Activated naive CD8-positive, alpha-beta T cell treated with anti-CD3 and anti-CD28 coated beads for 36 hours (primary cell): ENCODE data around the gene ERG. TPM values are rescaled to one million over a fixed set of nuclear protein-coding genes. Genes with fewer than 3 reads are reported as not detected.

Experiments used
- DNase-seq: peaks from one replicate; pipeline ENCODE4 v3.0.0; 2021
- H3K27ac Mint-ChIP-seq: one replicate; pipeline ENCODE4 v1.8.0; 2022; ENCODE audit warnings: mild to moderate bottlenecking, moderate library complexity, mixed read lengths
- H3K27me3 Mint-ChIP-seq: one replicate; pipeline ENCODE4 v1.8.0; 2022; ENCODE audit warnings: mild to moderate bottlenecking, mixed read lengths
- H3K36me3 Mint-ChIP-seq: one replicate; pipeline ENCODE4 v1.8.0; 2021; ENCODE audit warnings: mild to moderate bottlenecking, mixed read lengths
- H3K4me1 Mint-ChIP-seq: one replicate; pipeline ENCODE4 v1.8.0; 2021; ENCODE audit warnings: mixed read lengths
- H3K4me3 Mint-ChIP-seq: one replicate; pipeline ENCODE4 v1.8.0; 2022; ENCODE audit warnings: mild to moderate bottlenecking, moderate library complexity, mixed read lengths
- H3K9me3 Mint-ChIP-seq: one replicate; pipeline ENCODE4 v1.8.0; 2022; ENCODE audit warnings: mixed read lengths
- total RNA-seq, 2 experiments: library from RNA; stranded (reverse); gene quantifications; one replicate each; pipeline ENCODE4 v1.2.3, GENCODE V29; 2021

ERG gene
- total RNA-seq = not detected

- H3K27me3 Mint-ChIP-seq = peaks cover 80% of the 10 kb centered on the region
Observed at GRCh38 chr21:38498057-38498833, at the start of gene ERG. TSS of gene ERG (minus strand) at chr21:38498477. CDS start at chr21:38498380, 97 bp downstream.

GRCh38 chr21:38544661-38545060 lies 46.4 kb upstream of the ERG start:
- Mint-ChIP-seq H3K36me3 (no peaks in the 10 kb centered on the region), H3K4me1 (no peaks in the 10 kb centered on the region), H3K9me3 (no peaks in the 10 kb centered on the region), H3K27me3 (no peaks in the 10 kb centered on the region), H3K4me3 (no peak overlapping the region), H3K27ac (no peak overlapping the region)
- DNase-seq = no peak

More at GRCh38 chr21:38498057-38498833, at the start of gene ERG:
- H3K4me3 Mint-ChIP-seq = no peak within 1 kb of the TSS
- peaks cover 2% of the 10 kb centered on the region for H3K4me1 Mint-ChIP-seq
- no peak within 1 kb of the TSS for H3K27ac Mint-ChIP-seq
- H3K9me3 Mint-ChIP-seq = no peaks in the 10 kb centered on the region
- H3K36me3 Mint-ChIP-seq = no peaks in the 10 kb centered on the region
- DNase-seq = no peak

GRCh38 chr21:38542263-38542662 lies 44.0 kb upstream of the ERG start:
- no peak for DNase-seq
- Mint-ChIP-seq H3K4me3 (no peak overlapping the region), H3K27ac (no peak overlapping the region), H3K9me3 (no peaks in the 10 kb centered on the region), H3K4me1 (no peaks in the 10 kb centered on the region), H3K36me3 (no peaks in the 10 kb centered on the region), H3K27me3 (no peaks in the 10 kb centered on the region)

GRCh38 chr21:38538353-38538752 lies 40.1 kb upstream of the ERG start:
- no peak overlapping the region for H3K4me3 Mint-ChIP-seq
- no peaks in the 10 kb centered on the region for H3K9me3 Mint-ChIP-seq
- no peaks in the 10 kb centered on the region for H3K4me1 Mint-ChIP-seq
- H3K27me3 Mint-ChIP-seq = no peaks in the 10 kb centered on the region
- no peak overlapping the region for H3K27ac Mint-ChIP-seq
- no peaks in the 10 kb centered on the region for H3K36me3 Mint-ChIP-seq
- no peak for DNase-seq

GRCh38 chr21:38534591-38534990 lies 36.3 kb upstream of the ERG start:
- no peaks in the 10 kb centered on the region for H3K27me3 Mint-ChIP-seq
- H3K4me3 Mint-ChIP-seq = no peak overlapping the region
- H3K4me1 Mint-ChIP-seq = no peaks in the 10 kb centered on the region
- no peak overlapping the region for H3K27ac Mint-ChIP-seq
- no peak for DNase-seq
- H3K9me3 Mint-ChIP-seq = no peaks in the 10 kb centered on the region
- no peaks in the 10 kb centered on the region for H3K36me3 Mint-ChIP-seq

GRCh38 chr21:38533887-38534286 lies 35.6 kb upstream of the ERG start:
- no peak overlapping the region for H3K27ac Mint-ChIP-seq
- H3K27me3 Mint-ChIP-seq = no peaks in the 10 kb centered on the region
- H3K4me3 Mint-ChIP-seq = no peak overlapping the region
- no peaks in the 10 kb centered on the region for H3K9me3 Mint-ChIP-seq
- H3K4me1 Mint-ChIP-seq = no peaks in the 10 kb centered on the region
- DNase-seq = no peak
- no peaks in the 10 kb centered on the region for H3K36me3 Mint-ChIP-seq

GRCh38 chr21:38531591-38531990 lies 33.3 kb upstream of the ERG start:
- no peaks in the 10 kb centered on the region for H3K36me3 Mint-ChIP-seq
- no peaks in the 10 kb centered on the region for H3K9me3 Mint-ChIP-seq
- no peak overlapping the region for H3K4me3 Mint-ChIP-seq
- no peaks in the 10 kb centered on the region for H3K27me3 Mint-ChIP-seq
- DNase-seq = no peak
- H3K27ac Mint-ChIP-seq = no peak overlapping the region
- H3K4me1 Mint-ChIP-seq = no peaks in the 10 kb centered on the region

- no peaks in the 10 kb centered on the region for H3K9me3 Mint-ChIP-seq
- no peak overlapping the region for H3K27ac Mint-ChIP-seq
- no peaks in the 10 kb centered on the region for H3K4me1 Mint-ChIP-seq
- DNase-seq = no peak
- H3K4me3 Mint-ChIP-seq = no peak overlapping the region
- no peaks in the 10 kb centered on the region for H3K27me3 Mint-ChIP-seq
- no peaks in the 10 kb centered on the region for H3K36me3 Mint-ChIP-seq
Observed at GRCh38 chr21:38531039-38531541, 32.8 kb upstream of the ERG start.

GRCh38 chr21:38527737-38528136 lies 29.5 kb upstream of the ERG start:
- no peaks in the 10 kb centered on the region for H3K4me1 Mint-ChIP-seq
- H3K9me3 Mint-ChIP-seq = no peaks in the 10 kb centered on the region

GRCh38 chr21:38525454-38525853 lies 27.2 kb upstream of the ERG start:
- no peak for DNase-seq

More at GRCh38 chr21:38527737-38528136, 29.5 kb upstream of the ERG start:
- Mint-ChIP-seq H3K4me3 (no peak overlapping the region), H3K27ac (no peak overlapping the region), H3K27me3 (peaks cover 10% of the 10 kb centered on the region), H3K36me3 (no peaks in the 10 kb centered on the region)
- no peak for DNase-seq

GRCh38 chr21:38524168-38525153 lies 26.2 kb upstream of the ERG start:
- Mint-ChIP-seq H3K4me1 (no peaks in the 10 kb centered on the region), H3K27ac (no peak overlapping the region)

More at GRCh38 chr21:38525454-38525853, 27.2 kb upstream of the ERG start:
- Mint-ChIP-seq H3K36me3 (no peaks in the 10 kb centered on the region), H3K4me3 (no peak overlapping the region), H3K4me1 (no peaks in the 10 kb centered on the region), H3K27ac (no peak overlapping the region), H3K27me3 (peaks cover 14% of the 10 kb centered on the region), H3K9me3 (no peaks in the 10 kb centered on the region)

GRCh38 chr21:38520511-38520910 lies 22.2 kb upstream of the ERG start:
- no peaks in the 10 kb centered on the region for H3K4me1 Mint-ChIP-seq

More at GRCh38 chr21:38524168-38525153, 26.2 kb upstream of the ERG start:
- no peak for DNase-seq
- Mint-ChIP-seq H3K27me3 (peaks cover 14% of the 10 kb centered on the region), H3K4me3 (no peak overlapping the region), H3K9me3 (no peaks in the 10 kb centered on the region), H3K36me3 (no peaks in the 10 kb centered on the region)

GRCh38 chr21:38511662-38512243 lies 13.5 kb upstream of the ERG start:
- Mint-ChIP-seq H3K4me1 (no peaks in the 10 kb centered on the region), H3K27me3 (peaks cover 28% of the 10 kb centered on the region), H3K4me3 (no peak overlapping the region), H3K27ac (no peak overlapping the region), H3K9me3 (no peaks in the 10 kb centered on the region), H3K36me3 (no peaks in the 10 kb centered on the region)
- DNase-seq = no peak

More at GRCh38 chr21:38520511-38520910, 22.2 kb upstream of the ERG start:
- no peak overlapping the region for H3K4me3 Mint-ChIP-seq
- no peak for DNase-seq
- peaks cover 14% of the 10 kb centered on the region for H3K27me3 Mint-ChIP-seq
- H3K27ac Mint-ChIP-seq = no peak overlapping the region
- H3K9me3 Mint-ChIP-seq = no peaks in the 10 kb centered on the region
- H3K36me3 Mint-ChIP-seq = no peaks in the 10 kb centered on the region

GRCh38 chr21:38511198-38511597 lies 12.9 kb upstream of the ERG start:
- Mint-ChIP-seq H3K27ac (no peak overlapping the region), H3K4me3 (no peak overlapping the region), H3K9me3 (no peaks in the 10 kb centered on the region), H3K4me1 (peaks cover 1% of the 10 kb centered on the region), H3K27me3 (peaks cover 32% of the 10 kb centered on the region), H3K36me3 (no peaks in the 10 kb centered on the region)
- no peak for DNase-seq
